Activated naive CD4-positive, alpha-beta T cell (primary cell): Measurements from ENCODE around the gene ZNG1E.
"Not testable (repeated sequence)": the region's sequence is repeated elsewhere in the genome, so short reads cannot be mapped to it uniquely, and the experiment has no call there.

ENCODE experiments used
- DNase-seq, 4 experiments: peaks; one replicate each; lab custom pipeline; 2025; lab: John Stamatoyannopoulos, UW

The ZNG1E gene

DNA sequence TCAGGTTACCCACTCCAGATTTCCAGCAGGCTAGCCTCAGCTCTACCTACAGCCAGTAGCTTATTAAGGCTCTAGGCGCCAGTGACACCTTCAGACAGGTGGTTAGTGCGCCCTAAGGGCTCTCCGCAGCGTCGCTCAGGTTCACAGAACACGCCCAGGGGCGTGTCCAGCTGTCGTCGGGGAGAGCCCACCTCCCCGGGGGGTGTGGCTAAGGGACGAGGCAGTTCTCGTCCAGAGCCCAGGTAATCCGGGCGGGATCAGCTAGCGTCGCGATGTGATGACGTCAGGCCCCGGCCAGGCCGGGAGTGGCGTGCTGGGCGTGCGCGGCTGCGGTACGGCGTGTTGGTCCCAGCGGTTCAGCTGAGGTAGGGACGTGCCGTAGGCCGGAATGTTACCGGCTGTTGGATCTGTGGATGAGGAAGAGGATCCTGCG is at the start of gene ZNG1E:
Gene ZNG1E, plus strand, starts transcription at position 340 of the 433 bp plus-strand sequence. Its CDS starts 49 bp downstream, at position 389.
- DNase-seq = not testable (repeated sequence)

DNA sequence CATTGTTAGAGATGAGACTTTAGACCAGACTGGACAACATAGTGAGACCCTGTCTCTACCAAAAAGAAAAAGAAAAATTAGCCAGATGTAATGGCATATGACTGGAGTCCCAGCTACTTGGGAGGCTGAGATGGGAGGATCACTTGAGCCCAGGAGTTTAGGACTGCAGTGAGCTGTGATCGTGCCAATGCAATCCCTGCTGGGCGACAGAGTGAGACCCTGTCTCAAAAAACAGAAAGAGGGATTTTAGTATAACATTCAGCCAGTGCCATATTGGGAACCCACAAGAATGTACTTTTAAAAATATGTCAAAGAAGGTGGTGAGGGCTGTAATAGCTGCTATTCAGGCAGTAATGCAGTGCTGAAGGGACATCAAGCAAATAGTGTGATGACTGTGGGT is 2.1 kb upstream of the ZNG1E start:
- not testable (repeated sequence) for DNase-seq

DNA sequence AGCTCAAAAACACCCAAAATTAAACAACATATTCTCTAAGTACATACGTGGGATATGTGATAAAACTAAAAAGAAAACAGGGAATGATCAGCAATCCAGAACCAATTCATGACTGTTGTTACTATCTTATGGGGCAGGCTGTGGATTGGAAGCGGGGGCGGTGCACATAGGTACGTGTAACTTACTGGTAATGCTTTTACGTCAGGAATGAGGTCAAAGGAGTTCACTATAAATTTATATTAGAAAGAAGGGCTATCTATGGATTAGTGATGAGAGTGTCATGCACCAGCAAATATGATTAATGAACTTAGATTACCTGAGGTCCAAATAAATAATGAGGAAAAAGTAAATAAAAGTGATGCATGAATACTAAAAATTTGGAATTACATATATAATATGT is 710 bp upstream of the ZNG1E start:
- not testable (repeated sequence) for DNase-seq

DNA sequence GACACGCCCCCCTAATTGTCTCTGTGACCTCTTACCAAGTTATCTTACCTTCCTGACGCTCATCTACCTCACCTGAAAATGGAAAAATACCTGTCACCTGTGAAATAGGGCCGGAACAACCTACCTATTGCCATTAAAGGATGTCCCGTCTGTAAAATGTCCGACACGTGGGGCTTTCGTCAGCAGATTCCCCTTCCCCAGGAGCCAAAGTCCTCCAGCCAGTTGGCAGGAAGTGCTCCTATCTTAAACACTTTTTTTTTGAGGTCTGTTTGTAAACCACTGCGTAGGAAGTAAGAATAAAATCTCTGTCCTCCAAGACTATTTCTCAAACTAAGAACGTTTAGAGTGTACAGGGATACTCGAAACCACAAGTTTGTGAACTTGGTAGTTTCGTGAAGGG is 661 bp downstream of the ZNG1E start:
- not testable (repeated sequence) for DNase-seq

DNA sequence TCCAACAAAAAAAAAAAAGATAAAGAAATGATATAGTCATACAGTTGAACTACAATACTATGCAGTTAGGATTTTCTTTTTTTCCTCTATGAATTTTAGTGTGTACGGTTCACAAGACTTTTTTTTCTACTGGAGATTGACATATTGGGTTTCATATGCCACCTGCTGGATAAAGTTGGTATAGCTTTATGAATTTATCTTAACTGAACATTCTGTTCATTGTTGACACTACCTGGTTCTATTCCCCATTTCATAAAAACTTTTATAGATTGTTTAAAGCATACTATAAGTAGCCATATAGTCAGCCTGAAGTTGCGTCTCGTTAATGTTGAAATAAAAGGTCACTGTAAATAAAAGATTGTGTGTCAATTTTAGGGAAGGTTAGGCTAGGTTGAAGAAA is 2.8 kb downstream of the ZNG1E start:
- DNase-seq = not testable (repeated sequence)

DNA sequence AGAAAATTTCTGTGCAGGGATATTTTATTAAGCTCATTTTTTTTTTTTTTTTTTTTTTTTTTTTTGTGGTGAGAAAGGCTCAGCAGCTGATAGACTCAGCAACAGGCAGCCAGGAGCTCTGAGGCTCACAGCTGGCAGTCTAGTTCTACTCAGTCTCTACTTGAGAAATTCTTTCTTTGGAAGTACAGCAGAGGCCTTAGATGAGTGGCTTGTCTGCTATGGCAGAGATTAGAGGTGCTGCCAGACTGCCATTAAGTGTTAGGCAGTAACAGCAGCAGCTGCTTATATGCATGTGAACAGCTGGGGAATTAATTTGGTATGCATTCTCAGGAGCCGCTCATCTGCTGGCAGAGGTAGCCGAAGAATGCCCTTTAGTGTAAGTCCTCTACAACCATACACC is 27.8 kb downstream of the ZNG1E start:
- DNase-seq = not testable (repeated sequence)

DNA sequence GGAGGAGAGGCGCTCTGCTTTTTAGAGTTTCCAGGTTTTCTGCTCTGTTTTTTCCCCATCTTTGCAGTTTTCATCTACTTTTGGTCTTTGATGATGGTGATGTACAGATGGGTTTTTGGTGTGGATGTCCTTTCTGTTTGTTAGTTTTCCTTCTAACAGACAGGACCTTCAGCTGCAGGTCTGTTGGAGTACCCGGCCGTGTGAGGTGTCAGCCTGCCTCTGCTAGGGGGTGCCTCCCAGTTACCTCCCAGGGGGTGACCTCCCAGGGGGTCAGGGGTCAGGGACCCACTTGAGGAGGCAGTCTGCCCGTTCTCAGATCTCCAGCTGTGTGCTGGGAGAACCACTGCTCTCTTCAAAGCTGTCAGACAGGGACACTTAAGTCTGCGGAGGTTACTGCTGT is 38.7 kb downstream of the ZNG1E start:
- DNase-seq = not testable (repeated sequence)

DNA sequence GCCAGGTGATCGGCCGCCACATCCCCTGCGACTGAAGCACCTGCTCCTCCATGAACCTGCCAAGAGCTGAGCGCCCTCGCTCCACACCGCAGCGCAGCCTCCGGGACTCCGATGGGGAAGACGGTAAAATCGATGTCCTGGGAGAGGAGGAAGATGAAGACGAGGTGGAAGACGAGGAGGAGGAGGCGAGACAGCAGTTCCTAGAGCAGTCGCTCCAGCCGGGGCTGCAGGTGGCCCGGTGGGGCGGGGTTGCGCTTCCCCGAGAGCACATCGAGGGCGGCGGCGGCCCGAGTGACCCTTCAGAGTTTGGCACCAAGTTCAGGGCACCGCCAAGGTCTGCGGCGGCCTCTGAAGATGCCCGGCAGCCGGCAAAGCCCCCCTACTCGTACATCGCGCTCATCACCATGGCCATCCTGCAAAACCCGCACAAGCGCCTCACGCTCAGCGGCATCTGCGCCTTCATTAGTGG is 61.4 kb downstream of the ZNG1E start, which contains the start of gene FOXD4L4:
Gene FOXD4L4, plus strand, starts transcription at position 51 of the 469 bp plus-strand sequence. Its CDS starts 0 bp downstream, at position 51.
- DNase-seq = not testable (repeated sequence)

DNA sequence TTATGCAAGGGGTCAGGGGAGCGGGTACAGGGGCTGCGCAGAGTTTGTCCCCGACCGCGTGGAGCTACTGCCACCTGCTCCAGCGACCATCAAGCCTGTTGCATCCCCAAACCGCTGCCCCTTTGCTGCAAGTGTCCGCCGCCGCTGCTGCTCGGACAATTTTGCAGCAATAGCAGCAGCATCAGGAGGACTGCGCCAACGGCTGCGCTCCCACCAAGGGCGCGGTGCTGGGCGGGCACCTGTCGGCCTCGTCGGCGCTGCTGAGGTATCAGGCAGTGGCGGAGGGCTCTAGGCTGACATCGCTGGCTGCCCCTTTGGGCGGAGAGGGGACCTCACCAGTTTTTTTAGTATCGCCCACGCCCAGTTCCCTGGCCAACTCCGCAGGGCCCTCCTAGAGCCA is 62.4 kb downstream of the ZNG1E start:
- not testable (repeated sequence) for DNase-seq
